Esophagus squamous epithelium (tissue), 4 donors: Measurements from ENCODE around the gene ATP10A.

ENCODE experiments used
- POLR2A ChIP-seq, 4 donors: fragments of 450-650 bp; IDR thresholded peaks; one replicate each; pipeline ENCODE4 v1.6.1; 2017; ENCODE audit warnings: antibody characterized with exemption in 4 of 4, mild to moderate bottlenecking in 4 of 4, moderate library complexity in 3 of 4
- TF ChIP-seq, protein P1 (sequence below), 6 experiments: fragments of 450-650 bp in 4 of 6; fragments of 200-600 bp in 2 of 6; sonication (generic) in 2 of 6; IDR thresholded peaks; one replicate each; pipeline ENCODE4 v1.5.1; 2016 to 2019; ENCODE audit warnings: antibody characterized with exemption in 6 of 6, mild to moderate bottlenecking in 4 of 6, moderate library complexity in 4 of 6

- TF ChIP-seq, protein P1, sequence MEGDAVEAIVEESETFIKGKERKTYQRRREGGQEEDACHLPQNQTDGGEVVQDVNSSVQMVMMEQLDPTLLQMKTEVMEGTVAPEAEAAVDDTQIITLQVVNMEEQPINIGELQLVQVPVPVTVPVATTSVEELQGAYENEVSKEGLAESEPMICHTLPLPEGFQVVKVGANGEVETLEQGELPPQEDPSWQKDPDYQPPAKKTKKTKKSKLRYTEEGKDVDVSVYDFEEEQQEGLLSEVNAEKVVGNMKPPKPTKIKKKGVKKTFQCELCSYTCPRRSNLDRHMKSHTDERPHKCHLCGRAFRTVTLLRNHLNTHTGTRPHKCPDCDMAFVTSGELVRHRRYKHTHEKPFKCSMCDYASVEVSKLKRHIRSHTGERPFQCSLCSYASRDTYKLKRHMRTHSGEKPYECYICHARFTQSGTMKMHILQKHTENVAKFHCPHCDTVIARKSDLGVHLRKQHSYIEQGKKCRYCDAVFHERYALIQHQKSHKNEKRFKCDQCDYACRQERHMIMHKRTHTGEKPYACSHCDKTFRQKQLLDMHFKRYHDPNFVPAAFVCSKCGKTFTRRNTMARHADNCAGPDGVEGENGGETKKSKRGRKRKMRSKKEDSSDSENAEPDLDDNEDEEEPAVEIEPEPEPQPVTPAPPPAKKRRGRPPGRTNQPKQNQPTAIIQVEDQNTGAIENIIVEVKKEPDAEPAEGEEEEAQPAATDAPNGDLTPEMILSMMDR (IDR thresholded peaks at IDR 0.05), result no peak
- TF ChIP-seq POLR2A (IDR thresholded peaks at IDR 0.05), result no peak
Observed at GRCh38 chr15:25763954-25764353, 99.2 kb downstream of the ATP10A start.
